T-helper 2 cell treated with Interferon-gamma antibody and Interleukin-4, amounts not matched to agents 5 μg/mL and 100 μg/mL, for 36 hours (primary cell): ENCODE measurements around the gene EIPR1.

Experiments
- DNase-seq: peaks from one replicate; pipeline ENCODE4 v3.0.0; 2021; ENCODE audit warnings: low spot score
- H3K27ac Mint-ChIP-seq: one replicate; pipeline ENCODE4 v1.8.0; 2021; ENCODE audit warnings: mild to moderate bottlenecking, mixed read lengths
- H3K27me3 Mint-ChIP-seq: one replicate; pipeline ENCODE4 v1.8.0; 2021; ENCODE audit warnings: low read depth, mixed read lengths
- H3K36me3 Mint-ChIP-seq: one replicate; pipeline ENCODE4 v1.8.0; 2021; ENCODE audit warnings: low read depth, mixed read lengths
- H3K4me1 Mint-ChIP-seq: one replicate; pipeline ENCODE4 v1.8.0; 2021; ENCODE audit warnings: low read depth, mixed read lengths
- H3K4me3 Mint-ChIP-seq: one replicate; pipeline ENCODE4 v1.8.0; 2022; ENCODE audit warnings: mild to moderate bottlenecking, moderate library complexity, mixed read lengths
- H3K9me3 Mint-ChIP-seq: one replicate; pipeline ENCODE4 v1.8.0; 2021; ENCODE audit warnings: mixed read lengths

Gene EIPR1

GRCh38 chr2:3257166-3257565, 120.5 kb downstream of the EIPR1 start:
- no peak overlapping the region for H3K4me3 Mint-ChIP-seq
- no peaks in the 10 kb centered on the region for H3K9me3 Mint-ChIP-seq
- DNase-seq, result no peak
- no peaks in the 10 kb centered on the region for H3K27me3 Mint-ChIP-seq
- H3K4me1 Mint-ChIP-seq, result no peaks in the 10 kb centered on the region
- H3K27ac Mint-ChIP-seq, result no peak overlapping the region
- peaks cover 19% of the 10 kb centered on the region for H3K36me3 Mint-ChIP-seq

GRCh38 chr2:3256605-3257004, 121.0 kb downstream of the EIPR1 start:
- H3K27ac Mint-ChIP-seq, result no peak overlapping the region
- DNase-seq, result no peak
- no peaks in the 10 kb centered on the region for H3K27me3 Mint-ChIP-seq
- H3K4me3 Mint-ChIP-seq, result no peak overlapping the region
- peaks cover under 1% of the 10 kb centered on the region for H3K9me3 Mint-ChIP-seq
- no peaks in the 10 kb centered on the region for H3K4me1 Mint-ChIP-seq
- H3K36me3 Mint-ChIP-seq, result peaks cover 21% of the 10 kb centered on the region

DNA sequence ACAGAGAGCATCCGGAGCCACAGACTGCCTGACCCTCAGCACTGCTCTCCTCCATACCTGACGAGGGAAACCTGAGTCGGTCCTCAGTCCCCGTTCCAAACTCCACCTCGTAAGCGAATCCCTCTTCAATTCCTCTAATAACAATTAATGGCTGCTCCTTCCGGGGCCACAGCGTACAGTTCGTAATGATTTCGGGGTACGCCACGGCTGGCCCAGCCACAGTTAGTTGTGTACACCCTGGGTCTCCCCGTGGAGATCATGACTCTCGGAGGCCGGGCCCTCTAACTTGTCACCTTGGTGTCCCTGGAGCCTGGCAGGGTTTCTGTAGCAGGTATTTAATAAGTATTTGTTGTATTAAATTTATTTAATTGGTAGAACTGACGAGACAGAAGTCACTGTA, 121.5 kb downstream of the EIPR1 start:
- Mint-ChIP-seq H3K27me3 (no peaks in the 10 kb centered on the region), H3K27ac (no peak overlapping the region), H3K4me1 (no peaks in the 10 kb centered on the region), H3K4me3 (no peak overlapping the region), H3K36me3 (peaks cover 26% of the 10 kb centered on the region), H3K9me3 (peaks cover 5% of the 10 kb centered on the region)
- DNase-seq, result no peak

DNA sequence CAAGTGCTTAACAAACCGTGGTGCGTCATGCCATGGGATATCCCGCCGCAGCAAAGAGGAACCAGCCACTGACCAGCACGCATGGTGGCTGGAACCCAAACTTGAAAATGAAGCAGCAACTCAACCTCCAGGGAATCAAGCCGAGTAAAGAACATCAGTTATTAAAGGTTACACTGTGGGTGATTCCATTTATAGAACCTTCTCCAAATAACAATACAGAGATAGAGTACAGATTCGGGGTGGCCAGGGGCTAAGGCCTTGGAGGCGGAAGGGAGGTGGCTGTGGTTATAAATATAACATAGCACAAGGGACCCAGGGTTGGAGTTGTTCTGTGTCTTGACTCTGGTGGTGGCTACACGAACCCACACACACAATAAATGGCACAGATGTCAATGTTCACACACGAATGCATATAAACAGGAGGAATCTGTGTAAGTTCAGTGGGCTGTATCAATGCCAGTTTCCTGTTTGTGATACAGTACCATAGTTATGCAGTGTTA, 123.1 kb downstream of the EIPR1 start:
- no peak overlapping the region for H3K27ac Mint-ChIP-seq
- H3K36me3 Mint-ChIP-seq, result peaks cover 35% of the 10 kb centered on the region
- no peak overlapping the region for H3K4me3 Mint-ChIP-seq
- H3K4me1 Mint-ChIP-seq, result no peaks in the 10 kb centered on the region
- DNase-seq, result no peak
- no peaks in the 10 kb centered on the region for H3K27me3 Mint-ChIP-seq
- peaks cover 6% of the 10 kb centered on the region for H3K9me3 Mint-ChIP-seq

GRCh38 chr2:3253913-3254441, 123.6 kb downstream of the EIPR1 start:
- Mint-ChIP-seq H3K4me1 (no peaks in the 10 kb centered on the region), H3K27me3 (no peaks in the 10 kb centered on the region), H3K9me3 (peaks cover 12% of the 10 kb centered on the region), H3K27ac (no peak overlapping the region), H3K4me3 (no peak overlapping the region), H3K36me3 (peaks cover 41% of the 10 kb centered on the region)
- DNase-seq, result no peak

DNA sequence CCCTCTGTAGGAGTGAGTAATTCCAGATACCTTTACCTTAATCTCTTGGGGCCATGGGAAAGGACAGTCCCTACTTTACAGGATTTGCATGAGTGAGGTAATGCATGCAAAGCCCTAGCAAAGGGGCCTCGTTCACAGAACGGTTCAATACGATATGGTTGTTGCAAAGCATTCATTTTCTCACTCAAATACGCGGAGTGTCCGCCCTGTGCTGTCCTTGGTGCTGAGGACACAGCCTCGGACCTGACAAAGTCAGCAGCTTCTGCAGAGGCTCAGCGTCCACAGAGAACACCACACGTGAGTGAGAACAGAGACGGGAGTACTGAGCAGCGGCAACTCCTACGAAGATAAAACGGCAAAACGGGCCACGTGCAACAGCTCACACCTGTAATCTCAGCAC, 125.7 kb downstream of the EIPR1 start:
- peaks cover 16% of the 10 kb centered on the region for H3K9me3 Mint-ChIP-seq
- no peak overlapping the region for H3K27ac Mint-ChIP-seq
- no peaks in the 10 kb centered on the region for H3K4me1 Mint-ChIP-seq
- H3K4me3 Mint-ChIP-seq, result no peak overlapping the region
- no peaks in the 10 kb centered on the region for H3K27me3 Mint-ChIP-seq
- H3K36me3 Mint-ChIP-seq, result peaks cover 51% of the 10 kb centered on the region
- DNase-seq, result no peak

DNA sequence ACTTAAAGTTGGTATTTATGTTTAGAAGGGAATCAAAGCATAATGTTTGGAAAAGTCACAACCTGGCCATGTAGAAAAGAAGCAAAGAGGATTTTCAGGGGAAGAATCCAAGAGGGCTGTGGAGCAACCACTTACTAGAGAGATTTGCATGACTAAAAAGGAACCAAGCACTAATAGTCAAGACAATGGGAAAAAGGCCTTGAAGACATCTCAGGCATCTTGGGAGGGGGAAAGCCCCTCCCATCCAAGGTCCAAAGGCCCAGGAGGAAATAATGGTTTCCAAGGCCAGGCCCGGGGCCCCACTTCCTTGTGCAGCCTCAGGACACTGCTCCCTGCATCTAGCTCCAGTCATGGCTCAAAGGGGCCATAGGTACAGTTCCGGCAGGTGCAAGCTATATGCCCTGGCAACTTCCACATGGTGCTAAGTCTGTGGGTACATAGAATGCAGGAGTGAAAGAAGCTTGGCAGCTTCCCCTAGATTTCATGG, 128.1 kb downstream of the EIPR1 start:
- Mint-ChIP-seq H3K4me1 (no peaks in the 10 kb centered on the region), H3K27me3 (no peaks in the 10 kb centered on the region), H3K36me3 (peaks cover 44% of the 10 kb centered on the region), H3K27ac (no peak overlapping the region), H3K4me3 (no peak overlapping the region), H3K9me3 (peaks cover 16% of the 10 kb centered on the region)
- no peak for DNase-seq

GRCh38 chr2:3248754-3249475, 128.7 kb downstream of the EIPR1 start:
- Mint-ChIP-seq H3K27me3 (no peaks in the 10 kb centered on the region), H3K9me3 (peaks cover 16% of the 10 kb centered on the region), H3K36me3 (peaks cover 38% of the 10 kb centered on the region), H3K4me1 (no peaks in the 10 kb centered on the region), H3K4me3 (no peak overlapping the region), H3K27ac (no peak overlapping the region)
- no peak for DNase-seq

GRCh38 chr2:3246928-3247714, 130.5 kb downstream of the EIPR1 start:
- peaks cover 10% of the 10 kb centered on the region for H3K4me1 Mint-ChIP-seq
- H3K27ac Mint-ChIP-seq, result no peak overlapping the region
- H3K27me3 Mint-ChIP-seq, result no peaks in the 10 kb centered on the region
- peaks cover 16% of the 10 kb centered on the region for H3K9me3 Mint-ChIP-seq
- H3K36me3 Mint-ChIP-seq, result peaks cover 32% of the 10 kb centered on the region
- no peak overlapping the region for H3K4me3 Mint-ChIP-seq
- DNase-seq, result no peak

DNA sequence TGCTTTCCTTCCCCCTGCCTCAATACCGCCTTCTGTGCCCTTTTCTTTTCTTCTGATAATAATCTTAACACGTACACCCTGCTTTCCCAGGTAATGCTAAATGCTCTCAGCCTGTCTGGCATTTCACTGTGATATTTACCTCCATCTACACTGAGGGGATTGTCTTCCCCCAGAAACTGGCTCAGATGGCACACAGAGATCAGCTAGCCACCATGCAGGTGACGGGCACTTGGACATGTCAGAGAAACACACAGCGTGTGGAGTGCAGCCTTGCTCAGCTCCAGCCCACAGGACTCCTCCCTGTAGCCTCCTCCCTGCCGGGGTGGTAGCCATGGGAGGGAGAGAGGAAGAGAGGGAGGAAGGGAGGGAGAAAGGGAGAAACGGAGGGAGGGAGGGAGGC, 131.2 kb downstream of the EIPR1 start:
- Mint-ChIP-seq H3K27ac (no peak overlapping the region), H3K4me3 (no peak overlapping the region), H3K4me1 (peaks cover 14% of the 10 kb centered on the region), H3K9me3 (peaks cover 13% of the 10 kb centered on the region), H3K36me3 (peaks cover 28% of the 10 kb centered on the region), H3K27me3 (no peaks in the 10 kb centered on the region)
- no peak for DNase-seq

DNA sequence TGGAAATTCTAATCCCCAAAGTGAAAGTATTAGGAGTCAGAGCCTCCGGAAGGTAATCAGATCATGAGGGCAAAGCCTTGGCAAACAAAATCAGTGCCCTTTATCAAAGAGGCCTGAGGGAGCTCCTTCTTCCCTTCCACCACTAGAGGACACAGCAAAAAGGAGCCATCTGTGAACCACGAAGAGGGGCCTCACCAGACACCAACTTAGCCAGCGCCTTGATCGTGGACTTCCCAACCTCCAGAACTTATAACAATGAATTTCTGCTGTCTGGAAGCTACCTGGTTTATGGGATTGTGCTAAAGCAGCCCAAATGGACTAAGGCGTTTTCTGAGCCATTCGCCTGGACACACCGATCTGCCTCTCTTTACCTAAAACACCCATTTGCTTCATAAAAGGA, 133.1 kb downstream of the EIPR1 start:
- peaks cover 16% of the 10 kb centered on the region for H3K36me3 Mint-ChIP-seq
- no peaks in the 10 kb centered on the region for H3K27me3 Mint-ChIP-seq
- peaks cover 14% of the 10 kb centered on the region for H3K4me1 Mint-ChIP-seq
- no peak for DNase-seq
- H3K9me3 Mint-ChIP-seq, result peaks cover 9% of the 10 kb centered on the region
- H3K4me3 Mint-ChIP-seq, result no peak overlapping the region
- H3K27ac Mint-ChIP-seq, result no peak overlapping the region

- no peak for DNase-seq
- H3K27ac Mint-ChIP-seq, result no peak overlapping the region
- H3K9me3 Mint-ChIP-seq, result peaks cover 3% of the 10 kb centered on the region
- peaks cover 14% of the 10 kb centered on the region for H3K4me1 Mint-ChIP-seq
- no peak overlapping the region for H3K4me3 Mint-ChIP-seq
- no peaks in the 10 kb centered on the region for H3K27me3 Mint-ChIP-seq
- peaks cover 9% of the 10 kb centered on the region for H3K36me3 Mint-ChIP-seq
Measured at GRCh38 chr2:3243804-3244203, 133.8 kb downstream of the EIPR1 start.

DNA sequence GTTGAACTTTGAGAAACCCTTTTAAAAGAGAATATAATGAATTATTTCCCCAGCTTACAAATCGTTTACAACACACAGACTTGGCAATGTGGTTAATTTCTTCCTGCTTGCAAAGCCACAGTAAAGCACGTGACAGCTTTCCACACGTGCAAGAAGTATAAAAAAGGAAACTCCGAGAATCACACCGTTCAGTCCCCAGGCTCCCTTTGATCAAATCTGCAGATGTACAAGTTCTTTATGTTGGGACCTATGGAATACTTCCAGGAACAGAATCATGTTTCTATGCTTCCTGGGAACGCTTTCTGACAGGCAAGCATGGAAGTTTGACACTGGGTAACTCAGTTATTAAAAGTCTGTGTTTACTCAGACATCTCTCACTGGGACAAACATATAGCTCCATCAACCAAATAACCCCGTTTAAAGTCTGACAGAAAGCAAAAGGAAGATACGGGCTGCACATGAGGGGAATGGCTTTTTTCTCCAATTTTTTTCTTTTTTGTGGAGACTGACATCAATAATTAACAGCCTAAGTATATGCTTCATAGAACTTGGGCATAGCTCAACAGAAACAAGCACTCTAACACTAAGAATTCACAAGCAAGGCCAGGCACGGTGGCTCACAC, 134.8 kb downstream of the EIPR1 start:
- H3K27ac Mint-ChIP-seq, result no peak overlapping the region
- no peaks in the 10 kb centered on the region for H3K27me3 Mint-ChIP-seq
- peak; percentile 12 for DNase-seq
- H3K4me1 Mint-ChIP-seq, result peaks cover 14% of the 10 kb centered on the region
- no peak overlapping the region for H3K4me3 Mint-ChIP-seq
- H3K36me3 Mint-ChIP-seq, result peaks cover 9% of the 10 kb centered on the region
- H3K9me3 Mint-ChIP-seq, result no peaks in the 10 kb centered on the region
